Activated naive CD4-positive, alpha-beta T cell treated with Interleukin-2 at 50 U/mL for 16 hours (primary cell): ENCODE measurements around the gene CNPPD1.
"Not testable (repeated sequence)": the region's sequence is repeated elsewhere in the genome, so short reads cannot be mapped to it uniquely, and the experiment has no call there.

Experiments
- DNase-seq: peaks from one replicate; pipeline ENCODE4 v3.0.0-alpha.2; 2020

CNPPD1 gene

GRCh38 chr2:219207884-219208740 lies 31.4 kb upstream of the CNPPD1 start:
- no peak for DNase-seq

- DNase-seq: no peak
Measured at GRCh38 chr2:219207134-219207883, 30.6 kb upstream of the CNPPD1 start.

- peak; percentile 94 for DNase-seq
Measured at GRCh38 chr2:219206328-219207133, 29.8 kb upstream of the CNPPD1 start, which contains the start of gene ZFAND2B. Gene ZFAND2B, plus strand, starts transcription at chr2:219206782. Its CDS starts 206 bp downstream, at chr2:219206988.

GRCh38 chr2:219205981-219206327 lies 29.2 kb upstream of the CNPPD1 start:
- DNase-seq: no peak

GRCh38 chr2:219205165-219205538 lies 28.4 kb upstream of the CNPPD1 start:
- DNase-seq: no peak

- DNase-seq: no peak
Measured at GRCh38 chr2:219204425-219205164, 27.9 kb upstream of the CNPPD1 start.

GRCh38 chr2:219201331-219201730 lies 24.6 kb upstream of the CNPPD1 start:
- not testable (repeated sequence) for DNase-seq

- not testable (repeated sequence) for DNase-seq
Measured at GRCh38 chr2:219200502-219201326, 24.0 kb upstream of the CNPPD1 start.

- no peak for DNase-seq
Measured at GRCh38 chr2:219199470-219200211, 22.9 kb upstream of the CNPPD1 start.

- no peak for DNase-seq
Measured at GRCh38 chr2:219198974-219199373, 22.2 kb upstream of the CNPPD1 start.

GRCh38 chr2:219197388-219197787 lies 20.7 kb upstream of the CNPPD1 start:
- DNase-seq: no peak

GRCh38 chr2:219186754-219187456 lies 10.2 kb upstream of the CNPPD1 start:
- DNase-seq: no peak

- no peak for DNase-seq
Measured at GRCh38 chr2:219184121-219184520, 7.4 kb upstream of the CNPPD1 start.

GRCh38 chr2:219183151-219183772 lies 6.5 kb upstream of the CNPPD1 start:
- DNase-seq: no peak

- no peak for DNase-seq
Measured at GRCh38 chr2:219182331-219183150, 5.8 kb upstream of the CNPPD1 start.

- no peak for DNase-seq
Measured at GRCh38 chr2:219181531-219181930, 4.8 kb upstream of the CNPPD1 start.

- DNase-seq: no peak
Measured at GRCh38 chr2:219180961-219181360, 4.2 kb upstream of the CNPPD1 start.

- no peak for DNase-seq
Measured at GRCh38 chr2:219179601-219180465, 3.1 kb upstream of the CNPPD1 start.
